HG03558 (cell line): ENCODE measurements around the gene KLRD1.
"Not testable (repeated sequence)": the region's sequence is repeated elsewhere in the genome, so short reads cannot be mapped to it uniquely, and the experiment has no call there.

Experiments
- ATAC-seq: cut with Tn5 transposase; IDR thresholded peaks from one replicate; pipeline ENCODE4 v1.9.1; 2021; ENCODE audit warnings: moderate number of reproducible peaks; ENCODE audit not compliant: unreplicated experiment; ENCODE audit errors: extremely low read depth

The KLRD1 gene

DNA sequence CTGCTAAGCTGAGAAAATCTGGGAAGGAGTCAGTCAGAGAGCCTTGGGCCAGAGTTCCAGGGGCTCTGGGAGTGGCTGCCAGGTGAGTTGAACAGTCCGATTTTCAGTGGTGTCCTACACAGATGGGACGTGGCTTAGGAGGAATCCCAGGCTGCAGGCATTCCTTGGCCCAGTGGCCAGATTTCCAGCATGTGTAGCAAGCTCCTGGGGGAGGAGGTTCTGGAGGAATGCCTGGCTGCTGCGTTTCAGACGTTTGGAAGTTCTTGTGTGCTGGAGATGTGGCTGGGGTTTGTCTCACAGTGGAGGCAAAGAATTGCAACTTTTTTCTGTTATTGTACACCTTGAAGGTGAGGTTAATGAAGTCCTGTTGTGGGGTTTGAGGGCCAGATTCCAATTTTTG lies 28.5 kb downstream of the KLRD1 start:
- ATAC-seq = not testable (repeated sequence)

GRCh38 chr12:10338470-10338869 lies 30.8 kb downstream of the KLRD1 start:
- ATAC-seq = not testable (repeated sequence)

- no peak for ATAC-seq
Measured at GRCh38 chr12:10339053-10339840, 31.6 kb downstream of the KLRD1 start.

- ATAC-seq = not testable (repeated sequence)
Measured at GRCh38 chr12:10340946-10341345, 33.3 kb downstream of the KLRD1 start.

GRCh38 chr12:10341892-10342509 lies 34.3 kb downstream of the KLRD1 start:
- no peak for ATAC-seq

- not testable (repeated sequence) for ATAC-seq
Measured at GRCh38 chr12:10351457-10351856, 43.8 kb downstream of the KLRD1 start.

DNA sequence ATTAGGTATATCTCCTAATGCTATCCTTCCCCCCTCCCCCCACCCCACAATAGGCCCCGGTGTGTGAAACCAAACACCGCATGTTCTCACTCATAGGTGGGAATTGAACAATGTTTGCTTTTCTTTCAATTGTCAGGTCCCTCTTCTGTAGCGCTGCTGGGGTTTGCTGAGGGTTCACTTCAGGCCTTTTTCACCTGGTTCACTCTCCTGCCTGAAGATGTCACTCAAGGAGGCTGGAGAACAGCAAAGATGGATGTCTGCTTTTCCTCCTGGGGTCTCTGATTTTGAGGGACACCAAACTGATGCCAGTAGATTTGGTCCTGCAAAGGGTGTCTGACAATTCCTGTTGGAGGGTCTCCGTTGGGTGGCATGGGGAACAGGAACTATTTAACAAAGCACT lies 46.4 kb downstream of the KLRD1 start:
- no peak for ATAC-seq

GRCh38 chr12:10354502-10354901 lies 46.8 kb downstream of the KLRD1 start:
- no peak for ATAC-seq

- ATAC-seq = no peak
Measured at GRCh38 chr12:10358131-10358530, 50.5 kb downstream of the KLRD1 start.

GRCh38 chr12:10358969-10359368 lies 51.3 kb downstream of the KLRD1 start:
- ATAC-seq = no peak

DNA sequence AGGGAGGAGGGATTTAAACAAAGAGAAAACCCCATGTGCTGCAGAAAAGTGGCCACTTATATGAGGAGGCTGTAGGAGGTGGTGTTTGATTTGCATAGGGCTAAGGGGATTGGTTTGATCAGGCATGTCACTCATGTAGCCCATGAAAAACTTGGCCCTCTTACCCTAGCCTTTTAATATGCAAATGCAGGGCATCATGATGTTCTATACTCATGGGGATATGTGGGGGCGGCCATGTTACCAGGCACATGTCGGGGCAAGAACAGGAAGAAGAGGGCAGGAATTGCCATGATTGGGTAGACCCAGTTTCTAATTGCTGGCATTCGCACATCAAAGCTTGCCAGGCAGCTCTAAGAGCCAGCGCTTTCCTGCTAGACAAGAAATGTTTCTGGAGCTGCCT lies 53.4 kb downstream of the KLRD1 start:
- ATAC-seq = no peak

DNA sequence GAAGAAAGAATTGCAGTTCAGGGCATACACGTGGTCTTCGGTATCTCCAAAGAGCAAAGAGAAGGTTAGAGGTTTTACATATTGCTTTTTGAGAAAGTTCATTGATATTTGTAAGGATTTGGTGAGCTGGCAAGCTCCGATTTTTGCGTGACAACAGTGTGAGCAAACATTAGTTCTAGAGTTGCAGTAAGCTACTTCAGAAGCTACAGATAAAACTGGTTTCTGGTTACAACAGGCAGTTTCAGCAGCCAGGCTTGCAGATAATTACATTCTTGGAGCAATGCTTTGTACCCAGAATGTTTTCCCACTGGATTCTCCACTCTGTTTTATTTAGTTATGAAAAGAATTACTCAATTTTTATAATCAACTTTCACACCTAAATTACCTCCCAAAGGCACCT lies 54.0 kb downstream of the KLRD1 start:
- ATAC-seq = no peak

- ATAC-seq = no peak
Measured at GRCh38 chr12:10362325-10362724, 54.7 kb downstream of the KLRD1 start.

- ATAC-seq = no peak
Measured at GRCh38 chr12:10362828-10363657, 55.4 kb downstream of the KLRD1 start.

DNA sequence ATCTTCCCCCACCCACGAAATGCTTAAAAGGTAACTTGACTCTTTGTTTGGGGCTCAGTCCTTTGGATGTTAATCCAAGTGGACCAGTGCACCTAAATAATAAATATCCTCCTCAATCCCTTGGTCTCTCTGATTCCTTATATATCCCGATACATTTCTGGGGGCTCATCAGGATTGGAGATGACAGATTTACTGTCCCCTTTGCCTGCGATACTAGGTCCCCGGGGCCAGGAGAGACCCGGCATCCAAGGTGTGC lies 55.9 kb downstream of the KLRD1 start:
- ATAC-seq = no peak

DNA sequence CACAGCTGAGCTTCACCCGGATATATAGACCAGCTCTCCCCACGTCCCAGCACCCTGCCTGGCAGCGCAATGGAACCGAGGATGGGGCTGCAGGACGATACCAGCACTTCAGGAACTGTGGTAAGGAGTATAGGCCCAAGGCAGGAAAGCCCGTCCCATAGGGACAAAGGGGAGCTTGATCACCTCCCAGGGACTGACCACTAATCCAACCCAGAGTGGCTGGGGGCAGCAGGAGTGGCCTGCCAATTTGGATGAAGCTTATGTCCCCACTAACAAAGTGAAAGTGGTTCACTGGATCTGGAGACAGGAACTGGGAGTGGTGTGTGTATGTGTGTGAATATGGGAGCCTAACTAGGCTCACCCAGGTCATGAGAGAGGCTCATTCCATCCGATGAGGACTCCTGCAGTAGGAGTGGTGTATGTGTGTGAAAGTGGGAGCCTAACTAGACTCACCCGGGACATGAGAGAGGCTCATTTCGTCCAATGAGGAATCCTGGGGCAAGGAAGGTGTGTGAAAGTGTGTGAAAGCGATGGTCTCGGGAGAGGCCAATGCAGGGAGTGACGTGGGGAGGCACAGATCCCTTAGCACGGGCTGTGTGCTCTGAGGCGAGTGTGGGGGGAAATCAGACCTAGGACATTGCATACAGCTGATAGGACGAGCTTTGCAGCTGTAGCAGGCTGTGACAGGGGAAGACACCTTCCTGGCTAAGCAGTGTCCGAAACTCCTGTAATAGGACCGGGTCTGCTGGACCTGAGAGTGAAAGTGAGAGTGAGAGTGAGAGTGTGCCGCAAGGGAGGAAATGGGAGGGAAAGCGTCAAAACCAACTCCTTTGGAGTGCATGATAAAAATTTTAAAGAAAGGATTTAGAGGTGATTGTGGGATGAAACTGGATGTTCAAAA lies 56.5 kb downstream of the KLRD1 start:
- peak; percentile 71 for ATAC-seq

DNA sequence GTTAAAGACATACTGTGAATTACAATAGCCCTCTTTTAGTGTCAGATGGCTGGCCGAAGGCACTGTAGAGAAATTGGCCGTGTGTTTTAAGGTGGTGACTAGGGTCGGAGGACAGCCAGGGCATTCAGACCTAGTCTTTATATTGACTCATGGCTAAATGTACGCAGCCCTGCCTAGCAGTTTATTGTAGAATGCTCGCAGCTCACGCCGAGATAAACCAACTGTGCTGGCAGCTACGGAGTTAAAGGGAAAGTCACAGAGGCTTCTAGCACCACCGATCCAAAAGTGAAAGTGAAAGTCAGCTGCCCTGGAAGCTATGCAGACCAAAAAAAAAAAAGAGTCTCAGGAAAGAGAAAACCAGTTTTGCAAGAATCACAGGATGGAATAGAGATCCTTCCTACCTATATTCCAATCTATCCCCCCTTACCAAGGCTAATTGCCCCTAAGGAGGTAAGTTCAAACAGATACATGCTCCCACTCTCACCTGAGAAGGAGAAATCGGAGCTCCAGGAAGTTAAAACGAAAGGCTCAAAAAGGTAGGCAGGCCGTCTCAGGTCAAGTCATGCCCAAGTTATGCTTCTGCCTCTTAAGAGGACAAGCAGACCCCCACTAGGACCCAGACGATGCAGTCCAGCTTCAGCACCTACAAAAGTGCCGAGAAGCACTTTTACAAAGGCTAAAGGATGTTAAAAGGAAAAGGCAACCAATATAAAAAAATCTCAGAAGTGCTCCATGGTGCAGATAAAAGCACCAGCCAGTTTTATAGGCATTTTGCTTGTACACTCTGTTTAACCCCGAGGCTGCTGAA lies 57.3 kb downstream of the KLRD1 start:
- no peak for ATAC-seq

DNA sequence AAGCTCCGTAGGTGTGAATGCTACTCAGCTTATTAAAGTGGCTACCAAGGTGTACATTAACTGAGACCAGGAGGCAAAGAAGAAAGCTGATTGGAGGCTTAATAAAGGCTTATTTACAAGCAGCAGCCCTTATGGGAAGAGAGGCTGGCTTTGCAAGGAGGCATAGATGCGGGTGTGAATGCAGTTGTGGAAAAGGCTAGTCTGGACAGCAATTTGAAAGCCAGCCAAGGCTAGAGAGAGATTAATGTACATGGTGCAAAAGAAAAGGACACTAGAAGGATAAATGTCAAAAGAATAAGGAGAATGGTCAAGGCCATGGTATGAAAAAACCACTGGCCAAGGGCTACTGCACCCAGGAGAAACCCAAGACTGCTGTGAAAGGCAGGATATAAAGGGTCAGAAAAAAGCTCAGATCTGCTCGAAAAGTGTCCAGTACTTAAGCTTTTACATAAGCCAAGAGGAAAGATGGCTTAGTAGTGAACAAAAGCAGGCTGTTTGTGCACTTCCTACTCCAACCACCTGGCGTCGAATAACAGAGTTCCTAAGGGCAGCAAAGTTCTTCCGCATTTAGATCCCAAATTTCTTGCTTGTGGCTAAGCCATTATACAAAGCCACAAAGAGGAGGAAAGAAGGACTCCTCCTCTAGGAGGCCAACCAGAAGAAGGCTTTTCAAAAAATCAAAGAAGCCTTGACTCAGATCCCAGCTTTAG lies 58.2 kb downstream of the KLRD1 start:
- no peak for ATAC-seq

- ATAC-seq = no peak
Measured at GRCh38 chr12:10366875-10367274, 59.2 kb downstream of the KLRD1 start.
